Adrenal gland (tissue), 5 donors: ENCODE results near the gene CXCL3.

Experiments
- POLR2A ChIP-seq, 2 donors: fragments of 450-650 bp; IDR thresholded peaks; one replicate each; pipeline ENCODE4 v1.6.1; 2017; ENCODE audit warnings: antibody characterized with exemption in 2 of 2, mild to moderate bottlenecking in 2 of 2, moderate library complexity in 1 of 2
- TF ChIP-seq, protein P1 (sequence below), 6 experiments: fragments of 450-650 bp in 4 of 6; fragments of 200-600 bp in 2 of 6; sonication (generic) in 1 of 6; IDR thresholded peaks; 1 replicate in 5 of 6; 2 replicates in 1 of 6; pipeline versions ENCODE4 v1.5.1 to v1.8.0; 2016 to 2021; ENCODE audit warnings: antibody characterized with exemption in 6 of 6, mild to moderate bottlenecking in 2 of 6, moderate library complexity in 1 of 6
- donor health status: DM: no; HTN: no; CAD: no.

DNA sequence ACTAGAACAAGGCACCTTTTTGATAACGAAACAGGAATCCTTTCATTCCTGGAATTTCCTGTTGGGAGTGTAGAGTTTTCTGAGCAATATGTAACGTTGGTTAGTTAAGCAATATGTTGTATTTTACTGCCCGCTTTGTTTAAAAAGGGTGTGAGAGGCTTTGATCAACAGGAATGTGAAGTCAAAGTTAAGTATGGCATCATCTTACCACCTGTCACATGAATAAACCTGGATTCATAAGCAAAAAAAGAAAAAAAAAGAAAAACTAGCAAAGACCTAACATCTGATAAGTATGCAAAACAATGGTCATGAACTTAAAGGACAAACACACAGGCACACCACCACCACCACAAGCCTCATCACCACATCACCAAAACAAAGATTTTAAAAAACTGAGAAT, 33.0 kb downstream of the CXCL3 start:
- TF ChIP-seq, protein P1, sequence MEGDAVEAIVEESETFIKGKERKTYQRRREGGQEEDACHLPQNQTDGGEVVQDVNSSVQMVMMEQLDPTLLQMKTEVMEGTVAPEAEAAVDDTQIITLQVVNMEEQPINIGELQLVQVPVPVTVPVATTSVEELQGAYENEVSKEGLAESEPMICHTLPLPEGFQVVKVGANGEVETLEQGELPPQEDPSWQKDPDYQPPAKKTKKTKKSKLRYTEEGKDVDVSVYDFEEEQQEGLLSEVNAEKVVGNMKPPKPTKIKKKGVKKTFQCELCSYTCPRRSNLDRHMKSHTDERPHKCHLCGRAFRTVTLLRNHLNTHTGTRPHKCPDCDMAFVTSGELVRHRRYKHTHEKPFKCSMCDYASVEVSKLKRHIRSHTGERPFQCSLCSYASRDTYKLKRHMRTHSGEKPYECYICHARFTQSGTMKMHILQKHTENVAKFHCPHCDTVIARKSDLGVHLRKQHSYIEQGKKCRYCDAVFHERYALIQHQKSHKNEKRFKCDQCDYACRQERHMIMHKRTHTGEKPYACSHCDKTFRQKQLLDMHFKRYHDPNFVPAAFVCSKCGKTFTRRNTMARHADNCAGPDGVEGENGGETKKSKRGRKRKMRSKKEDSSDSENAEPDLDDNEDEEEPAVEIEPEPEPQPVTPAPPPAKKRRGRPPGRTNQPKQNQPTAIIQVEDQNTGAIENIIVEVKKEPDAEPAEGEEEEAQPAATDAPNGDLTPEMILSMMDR (IDR thresholded peaks at IDR 0.05) = no peak
- TF ChIP-seq POLR2A (IDR thresholded peaks at IDR 0.05) = no peak
